ENCODE data around the gene DDI2. TPM values are rescaled to one million over a fixed set of nuclear protein-coding genes. Genes with fewer than 3 reads are reported as not detected.

The DDI2 gene
- total and polyA plus RNA-seq, 2 donors (not counting 3 experiments of a cell fraction or from before 2014, with no cell fraction given) = 5.4 to 35.2 TPM

DNA sequence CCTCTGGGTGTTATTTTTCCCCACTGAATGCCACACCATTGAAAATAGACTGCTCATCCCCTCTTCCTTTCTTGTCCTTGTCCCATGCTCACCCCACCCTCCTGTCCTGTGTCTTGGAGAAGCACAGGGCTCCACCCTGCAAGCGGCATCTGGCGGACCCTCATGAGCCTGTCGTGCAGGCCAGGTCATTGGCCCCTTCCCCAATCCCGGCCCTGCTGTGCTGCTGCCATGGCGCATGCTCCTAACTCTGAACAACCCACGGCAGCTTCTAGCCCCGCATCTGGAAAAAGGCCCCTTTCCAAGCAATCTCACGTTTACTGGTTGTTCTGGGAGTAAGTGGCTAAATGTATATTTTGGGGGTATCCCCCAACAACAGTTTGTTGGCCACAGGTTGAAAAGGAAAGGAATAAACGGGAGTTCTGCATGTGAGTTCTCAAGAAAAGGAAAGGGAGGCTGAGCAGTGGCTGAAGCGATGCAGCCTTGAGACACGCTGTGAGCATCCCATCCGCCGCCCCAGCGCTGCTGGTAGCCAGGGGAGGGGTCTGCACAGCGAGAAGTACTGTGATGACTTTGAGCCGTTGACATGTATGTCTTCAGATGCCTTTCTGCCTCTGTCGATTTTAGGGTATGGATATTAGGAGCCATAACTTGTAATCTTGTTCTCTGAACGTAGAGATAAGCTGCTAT lies 48.7 kb upstream of the DDI2 start:
- Histone ChIP-seq H4K20me1 (replicated peaks; ENCODE audit: control insufficient read depth, extremely low read depth, insufficient read depth, low read length) (no peaks in the 10 kb centered on the region), H3K4me1 (ENCODE audit: control insufficient read depth, extremely low read depth, insufficient read depth, low read length) (peaks cover 2% of the 10 kb centered on the region), H3K79me2 (ENCODE audit: control insufficient read depth, insufficient read depth, low read length) (no peaks in the 10 kb centered on the region), H2AFZ (ENCODE audit: low read depth, low read length) (no peak overlapping the region), H3K9me1 (replicated peaks; ENCODE audit: control insufficient read depth, extremely low read depth, insufficient read depth, low read length) (no peaks in the 10 kb centered on the region), H3K27me3 (ENCODE audit: control insufficient read depth in 2 of 2, insufficient read depth in 2 of 2, low read length in 2 of 2) (no peaks in the 10 kb centered on the region), H3K9ac (replicated peaks; ENCODE audit: extremely low read depth, insufficient read depth, low read length) (no peak overlapping the region), H3K4me3 (replicated peaks in 1 of 3; ENCODE audit: insufficient read depth in 1 of 3, low read depth in 1 of 3, low read length in 3 of 3) (no peak overlapping the region), H3K4me2 (ENCODE audit: insufficient read depth, low read length) (no peak overlapping the region), H3K27ac (ENCODE audit: insufficient read depth, low read depth, low read length) (no peak overlapping the region), H3K36me3 (ENCODE audit: control insufficient read depth in 2 of 2, extremely low read depth in 1 of 2, insufficient read depth in 2 of 2, low read length in 2 of 2) (peaks cover 17 to 30% of the 10 kb centered on the region in 2 experiments), H3K9me3 (replicated peaks; ENCODE audit: control insufficient read depth, insufficient read depth, low read length) (no peaks in the 10 kb centered on the region)
- TF ChIP-seq POLR2AphosphoS5 (IDR thresholded peaks at IDR 0.05; ENCODE audit: insufficient read depth, low read depth, low read length) (no peak), POLR2A (IDR thresholded peaks at IDR 0.05; ENCODE audit: low read depth, low read length) (no peak), JUN (IDR thresholded peaks at IDR 0.05; ENCODE audit: borderline replicate concordance, insufficient read depth, insufficient read length, low read depth) (no peak), EZH2 (IDR thresholded peaks at IDR 0.05; ENCODE audit: borderline replicate concordance, low read depth, low read length, severe bottlenecking) (no peak), GATA2 (IDR thresholded peaks at IDR 0.05; ENCODE audit: insufficient read depth, insufficient read length, low read depth, low read length) (no peak), FOS (IDR thresholded peaks at IDR 0.05; ENCODE audit: borderline replicate concordance, insufficient read depth, low read length) (no peak), MYC (IDR thresholded peaks at IDR 0.05; ENCODE audit: low read depth, low read length) (no peak)
- TF ChIP-seq, protein P1, sequence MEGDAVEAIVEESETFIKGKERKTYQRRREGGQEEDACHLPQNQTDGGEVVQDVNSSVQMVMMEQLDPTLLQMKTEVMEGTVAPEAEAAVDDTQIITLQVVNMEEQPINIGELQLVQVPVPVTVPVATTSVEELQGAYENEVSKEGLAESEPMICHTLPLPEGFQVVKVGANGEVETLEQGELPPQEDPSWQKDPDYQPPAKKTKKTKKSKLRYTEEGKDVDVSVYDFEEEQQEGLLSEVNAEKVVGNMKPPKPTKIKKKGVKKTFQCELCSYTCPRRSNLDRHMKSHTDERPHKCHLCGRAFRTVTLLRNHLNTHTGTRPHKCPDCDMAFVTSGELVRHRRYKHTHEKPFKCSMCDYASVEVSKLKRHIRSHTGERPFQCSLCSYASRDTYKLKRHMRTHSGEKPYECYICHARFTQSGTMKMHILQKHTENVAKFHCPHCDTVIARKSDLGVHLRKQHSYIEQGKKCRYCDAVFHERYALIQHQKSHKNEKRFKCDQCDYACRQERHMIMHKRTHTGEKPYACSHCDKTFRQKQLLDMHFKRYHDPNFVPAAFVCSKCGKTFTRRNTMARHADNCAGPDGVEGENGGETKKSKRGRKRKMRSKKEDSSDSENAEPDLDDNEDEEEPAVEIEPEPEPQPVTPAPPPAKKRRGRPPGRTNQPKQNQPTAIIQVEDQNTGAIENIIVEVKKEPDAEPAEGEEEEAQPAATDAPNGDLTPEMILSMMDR (IDR thresholded peaks at IDR 0.05; ENCODE audit: extremely low read depth in 1 of 2, insufficient read depth in 1 of 2, low read depth in 1 of 2, low read length in 2 of 2) = no peak
- TF ChIP-seq, protein P2, sequence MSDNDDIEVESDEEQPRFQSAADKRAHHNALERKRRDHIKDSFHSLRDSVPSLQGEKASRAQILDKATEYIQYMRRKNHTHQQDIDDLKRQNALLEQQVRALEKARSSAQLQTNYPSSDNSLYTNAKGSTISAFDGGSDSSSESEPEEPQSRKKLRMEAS (IDR thresholded peaks at IDR 0.05; ENCODE audit: insufficient read depth, insufficient read length) = no peak
- POLR2A ChIA-PET = no interaction called here
- intact Hi-C loops (cut with micrococcal nuclease) = no loop called here
- DNase-seq (ENCODE audit: low read depth, low spot score) (no peak), FAIRE-seq (no peak)
- CTCF ChIA-PET = interaction anchor here (1.6 kb wide), 1 partner anchor 11 kb away, joined by 5 read pairs; no protein-coding TSS in a partner anchor
- no TSS peak for BruUV-seq (replicated peaks)
- dilution Hi-C loops (cut with MboI; ENCODE audit: extremely low pct_ligation_motif_present, low sequenced_read_pairs) = no loop called here
